ENCODE results near the gene GJA4. TPM values are rescaled to one million over a fixed set of nuclear protein-coding genes. Genes with fewer than 3 reads are reported as not detected.

The GJA4 gene
- total and polyA plus RNA-seq, 2 of the 13 experiments (the other 11 are each of a cell fraction or from before 2014, with no cell fraction given), result not detected

DNA sequence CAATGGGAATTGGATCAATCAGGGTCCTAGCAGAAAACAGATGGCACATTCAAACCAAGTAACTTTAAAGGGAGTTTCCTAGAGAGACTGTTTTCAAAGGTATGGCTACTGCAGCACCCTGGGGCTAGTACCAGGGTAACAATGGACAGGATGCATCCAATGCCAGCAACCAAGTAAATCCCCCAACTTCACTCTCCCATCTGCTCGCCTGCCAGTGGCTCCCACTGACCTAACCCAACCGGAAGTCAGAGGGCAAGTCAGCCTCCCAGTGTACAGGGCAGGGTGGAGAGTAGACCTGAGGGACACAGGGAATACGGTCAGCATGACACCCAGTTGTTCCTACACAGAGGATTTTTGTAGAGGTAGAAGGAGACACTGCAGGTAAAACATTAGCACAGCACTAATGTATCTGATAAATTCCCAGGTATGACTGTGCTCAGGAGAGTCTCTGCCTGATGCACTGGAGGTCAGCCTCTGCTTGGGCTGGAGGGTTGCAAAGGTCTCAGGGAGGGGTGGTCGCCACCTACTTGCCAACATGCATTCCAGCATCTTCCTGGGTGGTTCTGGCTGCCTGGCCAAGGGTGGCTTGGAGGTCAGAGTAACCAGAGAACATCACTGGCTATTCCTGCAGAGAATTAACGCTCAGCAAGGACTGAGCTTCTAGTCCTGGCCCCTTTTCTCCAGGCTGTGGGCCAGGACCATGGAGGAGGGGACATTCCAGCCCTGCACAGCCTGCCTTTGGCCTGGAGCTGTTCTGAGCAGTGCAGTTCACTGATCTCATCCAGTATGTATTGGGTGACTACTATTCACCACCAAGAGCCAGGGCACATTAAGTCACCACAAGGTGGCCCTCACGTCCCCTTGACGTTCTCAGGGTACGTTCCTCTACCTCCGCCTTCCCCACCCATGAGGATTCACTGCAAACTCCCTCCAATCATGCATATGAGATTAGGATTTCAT lies 5.1 kb upstream of the GJA4 start (continued):
- TF ChIP-seq, protein P1, sequence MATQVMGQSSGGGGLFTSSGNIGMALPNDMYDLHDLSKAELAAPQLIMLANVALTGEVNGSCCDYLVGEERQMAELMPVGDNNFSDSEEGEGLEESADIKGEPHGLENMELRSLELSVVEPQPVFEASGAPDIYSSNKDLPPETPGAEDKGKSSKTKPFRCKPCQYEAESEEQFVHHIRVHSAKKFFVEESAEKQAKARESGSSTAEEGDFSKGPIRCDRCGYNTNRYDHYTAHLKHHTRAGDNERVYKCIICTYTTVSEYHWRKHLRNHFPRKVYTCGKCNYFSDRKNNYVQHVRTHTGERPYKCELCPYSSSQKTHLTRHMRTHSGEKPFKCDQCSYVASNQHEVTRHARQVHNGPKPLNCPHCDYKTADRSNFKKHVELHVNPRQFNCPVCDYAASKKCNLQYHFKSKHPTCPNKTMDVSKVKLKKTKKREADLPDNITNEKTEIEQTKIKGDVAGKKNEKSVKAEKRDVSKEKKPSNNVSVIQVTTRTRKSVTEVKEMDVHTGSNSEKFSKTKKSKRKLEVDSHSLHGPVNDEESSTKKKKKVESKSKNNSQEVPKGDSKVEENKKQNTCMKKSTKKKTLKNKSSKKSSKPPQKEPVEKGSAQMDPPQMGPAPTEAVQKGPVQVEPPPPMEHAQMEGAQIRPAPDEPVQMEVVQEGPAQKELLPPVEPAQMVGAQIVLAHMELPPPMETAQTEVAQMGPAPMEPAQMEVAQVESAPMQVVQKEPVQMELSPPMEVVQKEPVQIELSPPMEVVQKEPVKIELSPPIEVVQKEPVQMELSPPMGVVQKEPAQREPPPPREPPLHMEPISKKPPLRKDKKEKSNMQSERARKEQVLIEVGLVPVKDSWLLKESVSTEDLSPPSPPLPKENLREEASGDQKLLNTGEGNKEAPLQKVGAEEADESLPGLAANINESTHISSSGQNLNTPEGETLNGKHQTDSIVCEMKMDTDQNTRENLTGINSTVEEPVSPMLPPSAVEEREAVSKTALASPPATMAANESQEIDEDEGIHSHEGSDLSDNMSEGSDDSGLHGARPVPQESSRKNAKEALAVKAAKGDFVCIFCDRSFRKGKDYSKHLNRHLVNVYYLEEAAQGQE (IDR thresholded peaks at IDR 0.05; ENCODE audit: borderline replicate concordance in 1 of 2, low read depth in 1 of 2, low read length in 2 of 2), result no peak
- no peak for TF ChIP-seq HMGA1 (CRISPR knock-in tag; conservative IDR thresholded peaks at IDR 0.05)
- no peak for TF ChIP-seq KLF11 (CRISPR knock-in tag; IDR thresholded peaks at IDR 0.05)
- TF ChIP-seq, protein P2, sequence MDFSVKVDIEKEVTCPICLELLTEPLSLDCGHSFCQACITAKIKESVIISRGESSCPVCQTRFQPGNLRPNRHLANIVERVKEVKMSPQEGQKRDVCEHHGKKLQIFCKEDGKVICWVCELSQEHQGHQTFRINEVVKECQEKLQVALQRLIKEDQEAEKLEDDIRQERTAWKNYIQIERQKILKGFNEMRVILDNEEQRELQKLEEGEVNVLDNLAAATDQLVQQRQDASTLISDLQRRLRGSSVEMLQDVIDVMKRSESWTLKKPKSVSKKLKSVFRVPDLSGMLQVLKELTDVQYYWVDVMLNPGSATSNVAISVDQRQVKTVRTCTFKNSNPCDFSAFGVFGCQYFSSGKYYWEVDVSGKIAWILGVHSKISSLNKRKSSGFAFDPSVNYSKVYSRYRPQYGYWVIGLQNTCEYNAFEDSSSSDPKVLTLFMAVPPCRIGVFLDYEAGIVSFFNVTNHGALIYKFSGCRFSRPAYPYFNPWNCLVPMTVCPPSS (IDR thresholded peaks at IDR 0.05), result no peak

DNA sequence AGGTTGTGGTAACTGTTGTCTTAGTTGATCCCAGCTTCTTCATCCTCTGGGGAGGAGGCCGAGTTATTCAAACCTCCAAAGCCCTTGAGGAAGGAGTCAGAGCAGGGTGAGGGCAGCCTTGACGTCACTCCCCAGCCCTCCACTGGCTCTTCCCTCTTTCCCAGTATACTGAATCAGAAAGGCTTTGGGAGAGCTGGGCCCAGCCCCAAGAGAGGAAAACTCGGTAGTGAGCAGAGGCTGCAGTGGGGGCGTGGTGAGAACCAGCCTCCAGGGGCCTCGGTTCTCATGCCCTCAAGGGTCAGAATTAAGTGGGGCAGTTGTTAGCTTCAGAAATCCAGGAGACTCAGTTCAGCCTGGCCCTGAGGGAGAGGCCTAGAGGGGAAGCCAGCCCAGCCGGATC lies 1.8 kb upstream of the GJA4 start:
- H2AFZ ChIP-seq (ENCODE audit: low read length), result no peak overlapping the region
- intact Hi-C loops (cut with micrococcal nuclease; ENCODE audit: unreplicated experiment) (no loop called here), in situ Hi-C loops (cut with HindIII; ENCODE audit: extremely low pct_ligation_motif_present, low pct_unique_long_range_greater_than_20kb) (no loop called here)
- no peaks in the 10 kb centered on the region for H3K9me3 ChIP-seq (ENCODE audit: low read length)
- no peaks in the 10 kb centered on the region for H3K4me1 ChIP-seq (ENCODE audit: insufficient read depth, low read length)
- 18% methylated on average over 4 of the region's 6 CpGs for WGBS (ENCODE audit: low lambda C conversion rate)
- ChIA-PET POLR2A (no interaction called here), CTCF (ENCODE audit: low intra/inter-chr PET ratio, low total read pairs) (no interaction called here)
- no TSS peak for BruUV-seq (replicated peaks)
- H3K9ac ChIP-seq (ENCODE audit: insufficient read depth, low read depth, low read length), result no peak overlapping the region
- peaks cover 0 to 36% of the 10 kb centered on the region in 2 experiments; a peak in 4 of 5 replicates for H3K27me3 ChIP-seq (ENCODE audit: control insufficient read depth in 1 of 2, insufficient read depth in 2 of 2, low read length in 2 of 2)
- H3K4me2 ChIP-seq (ENCODE audit: low read depth, low read length), result no peak overlapping the region
- ATAC-seq (no peak), DNase-seq (ENCODE audit: low spot score) (no peak), FAIRE-seq (no peak)
- no peaks in the 10 kb centered on the region for H3K79me2 ChIP-seq (ENCODE audit: insufficient read depth, low read length)
- H3K4me3 ChIP-seq (replicated peaks in 1 of 3; ENCODE audit: insufficient read depth in 1 of 3, low read depth in 2 of 3, low read length in 3 of 3), result no peak overlapping the region
- H3K27ac ChIP-seq (ENCODE audit: extremely low read length, insufficient read depth, low read length), result no peak overlapping the region
- H3K36me3 ChIP-seq (replicated peaks in 1 of 2; ENCODE audit: control insufficient read depth in 1 of 2, insufficient read depth in 2 of 2, low read length in 2 of 2), result no peaks in the 10 kb centered on the region
- TF ChIP-seq CBX2 (IDR thresholded peaks at IDR 0.05; ENCODE audit: low read depth, low read length), result no peak
- no peak for TF ChIP-seq CBX2 (CRISPR knock-in tag; IDR thresholded peaks at IDR 0.05; ENCODE audit: low read depth)
- no peak for TF ChIP-seq ZNF569 (CRISPR knock-in tag; IDR thresholded peaks at IDR 0.05; ENCODE audit: borderline replicate concordance)
- TF ChIP-seq ZNF510 (CRISPR knock-in tag; IDR thresholded peaks at IDR 0.05; ENCODE audit: low read depth), result no peak
- no peak for TF ChIP-seq SYNCRIP (IDR thresholded peaks at IDR 0.05; ENCODE audit: insufficient read depth, low read depth, low read length)
- no peak for TF ChIP-seq ZFP90 (CRISPR knock-in tag; IDR thresholded peaks at IDR 0.05; ENCODE audit: borderline replicate concordance)
- no peak for TF ChIP-seq NCOA1 (CRISPR knock-in tag; IDR thresholded peaks at IDR 0.05)
- no peak for TF ChIP-seq ZNF329 (CRISPR knock-in tag; IDR thresholded peaks at IDR 0.05; ENCODE audit: low read depth)
- no peak for TF ChIP-seq BORCS8-MEF2B (CRISPR knock-in tag; IDR thresholded peaks at IDR 0.05)
- no peak for TF ChIP-seq MYNN (CRISPR knock-in tag; IDR thresholded peaks at IDR 0.05; ENCODE audit: low read depth)
- no peaks in the 10 kb centered on the region for H4K20me1 ChIP-seq (ENCODE audit: insufficient read depth, low read length)

Data from HepG2 (cell line).